ENCODE data around the gene PLA2G4A.

Gene PLA2G4A

DNA sequence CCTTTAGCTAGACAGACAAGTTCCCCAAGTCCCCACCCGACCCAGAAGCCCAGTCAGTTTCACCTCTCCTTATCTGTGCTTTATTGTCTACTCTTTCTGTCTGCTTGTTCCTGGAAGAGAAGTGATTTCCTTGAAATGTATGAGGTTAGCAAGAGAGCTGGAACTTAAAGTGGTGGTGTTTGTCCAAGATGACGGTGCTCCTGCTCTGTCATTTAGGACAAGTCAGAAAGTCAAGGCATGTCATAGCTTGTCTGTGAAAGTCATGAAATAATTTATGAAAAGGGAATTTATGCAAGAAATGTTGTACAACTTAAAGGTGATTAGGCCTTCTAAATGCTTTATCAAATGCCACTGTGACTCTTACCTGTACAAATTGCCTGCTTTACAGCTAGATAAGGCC lies 178.1 kb downstream of the PLA2G4A start:
- TF ChIP-seq, protein P1, sequence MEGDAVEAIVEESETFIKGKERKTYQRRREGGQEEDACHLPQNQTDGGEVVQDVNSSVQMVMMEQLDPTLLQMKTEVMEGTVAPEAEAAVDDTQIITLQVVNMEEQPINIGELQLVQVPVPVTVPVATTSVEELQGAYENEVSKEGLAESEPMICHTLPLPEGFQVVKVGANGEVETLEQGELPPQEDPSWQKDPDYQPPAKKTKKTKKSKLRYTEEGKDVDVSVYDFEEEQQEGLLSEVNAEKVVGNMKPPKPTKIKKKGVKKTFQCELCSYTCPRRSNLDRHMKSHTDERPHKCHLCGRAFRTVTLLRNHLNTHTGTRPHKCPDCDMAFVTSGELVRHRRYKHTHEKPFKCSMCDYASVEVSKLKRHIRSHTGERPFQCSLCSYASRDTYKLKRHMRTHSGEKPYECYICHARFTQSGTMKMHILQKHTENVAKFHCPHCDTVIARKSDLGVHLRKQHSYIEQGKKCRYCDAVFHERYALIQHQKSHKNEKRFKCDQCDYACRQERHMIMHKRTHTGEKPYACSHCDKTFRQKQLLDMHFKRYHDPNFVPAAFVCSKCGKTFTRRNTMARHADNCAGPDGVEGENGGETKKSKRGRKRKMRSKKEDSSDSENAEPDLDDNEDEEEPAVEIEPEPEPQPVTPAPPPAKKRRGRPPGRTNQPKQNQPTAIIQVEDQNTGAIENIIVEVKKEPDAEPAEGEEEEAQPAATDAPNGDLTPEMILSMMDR (IDR thresholded peaks at IDR 0.05; ENCODE audit: low read depth, low read length, missing control alignments): no peak
- DNase-seq (ENCODE audit: extremely low read depth, low read depth): no peak
- no peak overlapping the region for H3K4me3 ChIP-seq (replicated peaks; ENCODE audit: low read depth, low read length)

DNA sequence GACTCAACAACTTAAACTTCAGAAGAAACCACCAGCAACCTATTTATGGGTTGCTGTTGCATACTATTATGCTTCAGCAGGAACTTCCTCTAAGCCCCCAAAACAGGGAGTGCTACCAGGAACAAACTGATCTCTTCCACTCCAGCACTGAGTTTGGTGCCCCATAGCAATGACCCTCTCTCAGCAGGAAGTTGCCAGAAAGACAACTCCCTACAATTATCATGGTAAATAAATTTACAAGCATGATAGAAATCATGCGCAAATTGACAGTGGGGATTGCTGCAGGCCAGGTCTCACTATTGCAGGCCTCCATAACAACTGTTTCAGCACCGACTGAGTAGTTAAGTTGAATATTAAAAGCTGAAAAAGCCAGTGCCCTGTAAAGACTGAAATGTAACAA lies 180.6 kb downstream of the PLA2G4A start:
- TF ChIP-seq, protein P1 (IDR thresholded peaks at IDR 0.05; ENCODE audit: low read depth, low read length, missing control alignments): no peak
- no peak for DNase-seq (ENCODE audit: extremely low read depth, low read depth)
- H3K4me3 ChIP-seq (replicated peaks; ENCODE audit: low read depth, low read length): no peak overlapping the region

DNA sequence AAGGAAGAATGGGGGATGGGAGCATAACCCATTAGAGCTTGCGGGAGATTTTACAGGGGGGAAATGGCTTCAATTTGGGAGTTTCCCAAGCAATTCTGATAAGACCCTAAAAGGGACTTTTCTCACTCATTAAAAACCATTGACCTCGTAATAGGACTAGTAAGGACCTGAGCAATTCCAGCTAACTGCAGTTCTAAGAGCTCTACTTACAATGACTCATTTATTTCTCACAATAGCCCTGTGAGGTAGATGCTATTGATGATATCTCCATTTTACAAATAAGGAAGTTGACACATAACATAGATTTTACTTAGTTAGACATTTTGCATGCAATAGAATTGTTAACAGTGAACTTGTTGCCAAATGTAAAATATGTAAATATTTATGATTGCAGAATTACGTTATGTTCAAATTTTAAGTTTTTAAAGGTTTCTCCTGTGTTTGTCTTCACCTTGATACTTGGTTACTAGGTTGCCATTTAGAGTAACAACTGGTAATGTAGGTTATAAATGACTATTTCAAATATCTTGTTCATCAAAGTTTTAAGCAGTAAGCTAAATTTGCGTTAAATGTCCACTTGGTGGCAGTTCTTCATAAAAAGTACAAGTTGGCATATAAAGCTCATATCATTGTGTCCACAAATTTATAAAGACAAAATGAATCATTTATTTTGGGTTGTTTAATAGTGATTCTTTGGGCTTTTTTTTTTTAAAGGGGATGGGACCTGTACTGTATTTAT lies 182.0 kb downstream of the PLA2G4A start:
- H3K4me3 ChIP-seq (replicated peaks; ENCODE audit: low read depth, low read length): no peak overlapping the region
- no peak for DNase-seq (ENCODE audit: extremely low read depth, low read depth)
- TF ChIP-seq, protein P1 (IDR thresholded peaks at IDR 0.05; ENCODE audit: low read depth, low read length, missing control alignments): no peak

DNA sequence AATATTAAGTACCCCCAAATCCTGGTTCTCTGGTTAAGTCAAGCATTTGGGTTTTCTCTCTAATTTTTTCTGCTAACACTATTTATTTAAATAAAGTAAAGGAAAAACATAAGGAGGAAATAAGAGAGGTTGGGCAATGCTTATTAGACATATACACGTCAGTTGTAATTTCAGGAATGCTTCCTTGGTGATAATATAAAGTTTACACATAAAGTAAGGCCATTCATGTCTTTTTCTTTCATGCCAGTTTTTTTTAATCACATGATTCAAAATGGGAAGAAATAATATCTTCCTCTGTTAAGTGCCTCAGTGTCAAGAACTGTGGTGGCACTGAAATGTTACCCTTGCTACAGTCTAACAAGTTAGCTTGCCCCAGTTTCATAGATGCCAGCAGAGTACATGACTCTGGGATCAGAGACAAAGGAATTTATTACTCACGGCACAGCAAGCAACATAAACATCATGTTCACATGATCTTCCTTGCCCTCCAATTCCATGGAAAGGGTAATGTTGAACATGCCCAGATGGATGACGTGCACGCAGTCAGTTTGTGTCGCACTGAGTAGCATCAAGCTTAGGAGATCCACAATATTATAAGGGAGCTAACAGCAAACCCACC lies 184.9 kb downstream of the PLA2G4A start:
- DNase-seq (ENCODE audit: extremely low read depth, low read depth): no peak
- H3K4me3 ChIP-seq (replicated peaks; ENCODE audit: low read depth, low read length): no peak overlapping the region
- TF ChIP-seq, protein P1 (IDR thresholded peaks at IDR 0.05; ENCODE audit: low read depth, low read length, missing control alignments): no peak

DNA sequence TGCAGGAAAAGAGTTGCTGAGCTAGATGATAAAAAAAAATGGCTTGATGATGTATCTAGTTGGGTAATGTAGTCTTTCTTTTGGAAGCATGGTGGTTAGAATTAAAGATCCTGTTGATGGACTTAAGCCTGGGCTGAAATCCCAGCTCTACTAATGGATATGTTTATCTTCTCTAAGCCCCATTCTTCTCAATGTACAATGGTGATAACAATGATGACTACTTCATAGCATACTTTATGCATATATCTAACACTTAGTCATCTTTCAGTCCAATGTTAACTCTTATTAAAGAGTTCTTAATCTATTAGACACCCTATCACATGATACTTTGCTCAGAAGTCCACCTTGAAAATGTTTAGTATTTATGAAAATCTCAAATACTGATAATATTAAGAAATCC lies 189.5 kb downstream of the PLA2G4A start:
- no peak for DNase-seq (ENCODE audit: extremely low read depth, low read depth)
- no peak overlapping the region for H3K4me3 ChIP-seq (replicated peaks; ENCODE audit: low read depth, low read length)
- TF ChIP-seq, protein P1 (IDR thresholded peaks at IDR 0.05; ENCODE audit: low read depth, low read length, missing control alignments): no peak

DNA sequence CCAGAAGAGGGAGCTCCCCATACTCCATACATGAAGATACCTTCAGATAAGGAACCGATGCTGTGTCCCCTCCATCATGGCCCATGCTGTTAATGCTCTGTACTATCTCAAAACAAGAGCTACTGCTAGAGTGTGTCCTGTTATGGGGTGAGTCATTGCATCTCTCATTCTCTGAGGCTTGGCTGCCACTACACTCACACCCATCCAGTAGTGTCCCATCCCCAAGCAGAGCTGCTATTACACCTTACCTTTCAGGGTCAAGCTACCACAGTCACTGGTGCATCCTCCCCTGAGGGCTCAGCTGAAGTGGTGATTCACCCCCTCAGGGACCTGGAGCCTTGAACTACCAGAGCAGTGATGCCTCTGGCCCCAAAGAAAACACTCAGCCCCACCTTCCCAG lies 198.5 kb downstream of the PLA2G4A start:
- H3K4me3 ChIP-seq (replicated peaks; ENCODE audit: low read depth, low read length): no peak overlapping the region
- no peak for DNase-seq (ENCODE audit: extremely low read depth, low read depth)
- TF ChIP-seq, protein P1 (IDR thresholded peaks at IDR 0.05; ENCODE audit: low read depth, low read length, missing control alignments): no peak
